ENCODE results near the gene RANBP3. TPM values are rescaled to one million over a fixed set of nuclear protein-coding genes. Genes with fewer than 3 reads are reported as not detected.

RANBP3 gene, protein sequence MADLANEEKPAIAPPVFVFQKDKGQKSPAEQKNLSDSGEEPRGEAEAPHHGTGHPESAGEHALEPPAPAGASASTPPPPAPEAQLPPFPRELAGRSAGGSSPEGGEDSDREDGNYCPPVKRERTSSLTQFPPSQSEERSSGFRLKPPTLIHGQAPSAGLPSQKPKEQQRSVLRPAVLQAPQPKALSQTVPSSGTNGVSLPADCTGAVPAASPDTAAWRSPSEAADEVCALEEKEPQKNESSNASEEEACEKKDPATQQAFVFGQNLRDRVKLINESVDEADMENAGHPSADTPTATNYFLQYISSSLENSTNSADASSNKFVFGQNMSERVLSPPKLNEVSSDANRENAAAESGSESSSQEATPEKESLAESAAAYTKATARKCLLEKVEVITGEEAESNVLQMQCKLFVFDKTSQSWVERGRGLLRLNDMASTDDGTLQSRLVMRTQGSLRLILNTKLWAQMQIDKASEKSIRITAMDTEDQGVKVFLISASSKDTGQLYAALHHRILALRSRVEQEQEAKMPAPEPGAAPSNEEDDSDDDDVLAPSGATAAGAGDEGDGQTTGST
- 57.6 and 70.7 TPM in 2 replicates for total RNA-seq

DNA sequence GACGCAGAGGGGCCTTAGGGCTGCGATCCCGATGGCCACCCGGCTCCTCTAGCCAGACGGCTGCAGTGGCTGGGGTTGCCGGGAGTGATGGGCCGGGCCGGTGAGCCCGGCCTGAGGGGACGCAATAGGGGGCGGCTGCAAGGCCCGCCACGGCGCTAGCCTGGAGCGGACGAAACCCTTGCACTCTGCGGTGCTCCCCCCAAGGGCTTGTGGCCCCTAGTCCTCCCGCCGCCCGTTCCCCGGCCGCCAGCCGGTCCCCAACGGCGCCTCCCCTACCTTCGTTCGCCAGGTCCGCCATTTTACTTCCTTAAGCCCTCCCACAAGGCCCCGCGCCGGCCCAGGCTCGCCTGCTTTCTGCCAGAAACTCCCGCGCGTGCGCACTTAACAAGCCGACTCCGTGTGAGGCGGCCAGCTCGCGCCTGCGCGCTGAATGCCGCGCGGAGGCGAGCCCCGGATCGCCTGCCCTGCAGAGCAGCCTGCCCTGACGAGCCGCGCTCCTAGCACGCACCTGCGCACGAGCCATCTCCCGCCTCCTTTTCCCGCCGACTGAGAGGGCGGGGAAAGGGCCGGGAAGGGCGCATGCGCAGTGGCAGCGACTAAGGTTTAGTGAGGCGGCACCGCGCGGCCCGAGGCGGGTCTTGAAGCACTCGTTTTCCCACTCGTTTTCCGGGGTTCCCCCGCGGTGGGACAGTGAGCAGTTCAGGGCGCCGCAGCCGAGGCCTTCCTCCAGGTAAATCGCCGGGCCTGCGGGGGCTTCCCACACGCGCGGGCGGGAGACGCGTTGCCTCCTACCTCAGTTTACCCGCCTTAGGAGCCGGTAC is at the start of gene RANBP3:
Gene RANBP3, minus strand, starts transcription at position 356 of the 821 bp plus-strand sequence. Its CDS starts 58 bp downstream, at position 298.

DNA sequence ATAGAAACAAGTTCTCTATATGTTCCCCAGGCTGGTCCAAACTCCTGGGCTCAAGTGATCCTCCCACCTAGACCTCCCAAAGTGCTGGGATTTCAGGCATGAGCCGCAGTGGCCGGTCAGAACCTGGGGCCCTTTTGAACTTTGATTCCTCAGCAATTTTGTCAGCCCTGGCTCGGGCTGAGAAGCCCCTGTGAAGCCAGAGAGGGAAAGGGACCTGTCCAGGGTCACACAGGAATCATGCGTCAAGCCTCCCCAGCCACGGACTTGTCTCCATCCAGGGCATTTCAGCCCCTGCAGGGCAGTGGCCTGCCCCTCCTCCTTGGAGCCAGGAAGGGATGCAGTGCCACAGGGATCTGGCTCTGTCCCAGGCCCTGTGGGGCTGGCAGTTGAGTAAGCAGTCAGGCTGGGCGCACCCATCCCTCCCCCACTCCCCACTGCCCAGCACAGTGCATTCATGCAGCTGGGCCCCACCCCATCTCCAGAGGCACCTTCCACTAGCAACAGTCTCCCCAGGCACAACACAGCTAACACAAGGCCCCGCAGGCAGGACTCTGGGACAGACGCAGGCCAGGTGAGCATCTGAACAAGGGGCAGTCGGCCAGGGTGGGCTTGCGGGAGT is 64.1 kb downstream of the RANBP3 start, which contains the start of gene CAPS:
Gene CAPS, plus strand, starts transcription at position 516 of the 619 bp plus-strand sequence. CDS start 153 bp downstream, outside the sequence.

DNA sequence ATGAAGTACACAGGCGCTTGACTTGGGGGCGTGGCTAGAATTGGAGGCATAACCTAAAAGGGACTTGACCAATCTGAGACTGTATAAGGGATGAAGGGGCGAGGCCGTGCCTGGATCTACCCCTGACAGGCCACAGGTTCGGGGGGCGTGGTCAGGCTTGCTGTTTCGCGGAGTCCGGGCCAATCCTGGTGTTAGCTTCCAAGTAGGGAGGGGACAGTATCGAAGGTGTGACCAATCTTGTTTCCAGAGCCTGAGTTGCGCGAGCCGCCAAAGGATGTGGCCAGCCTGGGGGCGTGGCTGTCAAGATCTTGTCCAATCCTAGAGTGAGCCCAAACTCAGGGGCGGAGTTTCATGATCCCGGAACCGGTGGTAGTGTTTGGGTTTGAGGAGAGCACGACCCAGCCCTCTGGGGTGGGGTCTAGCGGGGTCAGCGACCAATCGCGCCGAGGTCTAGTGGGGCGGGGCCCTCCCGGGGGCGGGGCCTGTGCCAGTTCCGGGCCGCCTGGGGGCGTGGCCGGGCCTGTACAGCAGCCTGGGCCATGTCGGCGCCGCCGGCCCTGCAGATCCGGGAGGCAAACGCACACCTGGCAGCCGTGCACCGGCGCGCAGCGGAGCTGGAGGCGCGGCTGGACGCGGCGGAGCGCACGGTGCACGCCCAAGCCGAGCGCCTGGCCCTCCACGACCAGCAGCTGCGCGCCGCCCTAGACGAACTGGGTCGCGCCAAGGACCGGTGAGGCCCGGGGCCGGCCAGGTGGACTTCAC is 73.4 kb downstream of the RANBP3 start, which contains the start of gene VMAC:
Gene VMAC, plus strand, starts transcription at position 521 of the 762 bp plus-strand sequence. Its CDS starts 19 bp downstream, at position 540.

DNA sequence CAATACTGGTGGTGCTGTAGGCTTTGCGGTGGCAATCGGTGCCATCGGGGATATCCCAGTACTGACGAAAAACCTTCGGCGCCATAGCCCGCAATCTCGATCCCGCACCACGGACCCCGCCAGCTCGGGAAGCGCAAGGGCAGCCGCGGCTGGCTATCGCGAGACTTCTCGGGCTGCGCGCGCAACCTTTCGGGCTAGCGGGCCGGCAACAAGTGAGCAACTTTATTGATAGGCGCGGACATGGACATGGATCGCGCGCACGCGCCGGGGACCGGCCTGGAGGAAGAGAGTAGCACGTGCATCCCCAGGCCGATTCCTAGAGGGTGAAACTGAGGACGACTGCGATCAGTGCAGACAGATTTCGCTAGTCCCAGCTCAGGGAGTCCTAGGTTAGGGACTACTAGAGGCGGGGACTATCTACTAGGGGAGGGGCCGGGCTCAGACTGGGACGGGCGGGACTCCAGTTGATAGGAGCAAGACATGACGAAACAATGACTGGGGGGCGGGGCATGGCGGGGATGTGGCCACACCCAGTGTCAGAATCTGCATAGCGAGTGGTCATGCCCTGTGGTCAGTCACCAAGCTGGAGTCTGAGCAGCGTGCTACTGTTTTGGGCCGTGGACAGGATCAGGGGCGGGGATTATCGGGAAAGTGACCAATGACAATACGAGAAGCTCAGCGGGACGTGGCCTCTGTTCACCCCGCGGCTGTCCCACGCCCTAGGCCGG is 74.2 kb downstream of the RANBP3 start, which contains the start of gene NDUFA11:
Gene NDUFA11, minus strand, starts transcription at position 167 of the 728 bp plus-strand sequence. Its CDS starts 82 bp downstream, at position 85.

Other genes with a start within 250 kb of the RANBP3 start
- 0.40 and 0.65 TPM in 2 replicates for gene PRR22, start 193.4 kb downstream of the RANBP3 start, total RNA-seq
- 20.0 and 28.7 TPM in 2 replicates for gene DUS3L, start 187.0 kb downstream of the RANBP3 start, total RNA-seq
- not detected in 2 replicates for gene NRTN, start 173.1 kb downstream of the RANBP3 start, total RNA-seq
- gene FUT6, start 138.4 kb downstream of the RANBP3 start, total RNA-seq = not detected in 2 replicates
- gene FUT3, start 126.7 kb downstream of the RANBP3 start, total RNA-seq = not detected in 2 replicates
- not detected in 2 replicates for gene FUT5, start 107.6 kb downstream of the RANBP3 start, total RNA-seq
- 187 and 188 TPM in 2 replicates for gene NDUFA11, start 74.3 kb downstream of the RANBP3 start, total RNA-seq
- gene VMAC, start 73.3 kb downstream of the RANBP3 start, total RNA-seq = 3.5 and 3.7 TPM in 2 replicates
- gene CAPS, start 63.9 kb downstream of the RANBP3 start, total RNA-seq = 1.4 and 1.6 TPM in 2 replicates
- 6.3 and 6.4 TPM in 2 replicates for gene RFX2, start 132.4 kb upstream of the RANBP3 start, total RNA-seq
- not detected in 2 replicates for gene ACSBG2, start 157.5 kb upstream of the RANBP3 start, total RNA-seq